HepG2 (cell line): ENCODE measurements around the gene DHRS4L2. TPM values are rescaled to one million over a fixed set of nuclear protein-coding genes. Genes with fewer than 3 reads are reported as not detected.

Source experiments
- ATF6 ChIP-seq: sonication (generic); formaldehyde crosslinking; conservative IDR thresholded peaks from 2 replicates; pipeline ENCODE4 v1.4.0; 2020; ENCODE audit warnings: missing genetic modification reagents
- CCDC6 ChIP-seq: sonication (generic); formaldehyde crosslinking; IDR thresholded peaks from 2 replicates; pipeline ENCODE4 v1.8.1; 2022; ENCODE audit warnings: mild to moderate bottlenecking, missing genetic modification reagents, moderate library complexity
- ETV6 ChIP-seq: sonication (generic); formaldehyde crosslinking; conservative IDR thresholded peaks from 2 replicates; pipeline ENCODE4 v1.4.0; 2020; ENCODE audit warnings: missing genetic modification reagents
- GPBP1L1 ChIP-seq: sonication (generic); formaldehyde crosslinking; IDR thresholded peaks from 2 replicates; pipeline ENCODE4 v1.5.0; 2020; ENCODE audit warnings: mild to moderate bottlenecking, missing genetic modification reagents
- HES4 ChIP-seq: sonication (generic); formaldehyde crosslinking; IDR thresholded peaks from 2 replicates; pipeline ENCODE4 v1.9.0; 2021; ENCODE audit warnings: mild to moderate bottlenecking, missing genetic modification reagents, borderline replicate concordance
- HMGA1 ChIP-seq: sonication (generic); formaldehyde crosslinking; conservative IDR thresholded peaks from 2 replicates; pipeline ENCODE4 v1.4.0; 2020; ENCODE audit warnings: missing genetic modification reagents
- HNRNPUL1 ChIP-seq: fragments of 200-400 bp; formaldehyde crosslinking; IDR thresholded peaks from 2 replicates; pipeline ENCODE4 v1.6.1; 2017; ENCODE audit warnings: low read depth, mild to moderate bottlenecking, low read length, moderate library complexity
- KMT2A ChIP-seq: sonication (generic); formaldehyde crosslinking; IDR thresholded peaks from 2 replicates; pipeline ENCODE4 v1.4.0; 2020; ENCODE audit warnings: missing genetic modification reagents
- STAT6 ChIP-seq: sonication (generic); formaldehyde crosslinking; IDR thresholded peaks from 2 replicates; pipeline ENCODE4 v1.4.0; 2020; ENCODE audit warnings: missing genetic modification reagents, mild to moderate bottlenecking, borderline replicate concordance
- TCF7L2 ChIP-seq: IDR thresholded peaks from 2 replicates; pipeline ENCODE4 v1.6.1; 2011; ENCODE audit warnings: mild to moderate bottlenecking, low read depth, low read length, moderate library complexity
- TEAD3 ChIP-seq: optimal IDR thresholded peaks from 2 replicates; pipeline ENCODE3; 2016; ENCODE audit warnings: borderline replicate concordance
- ZNF296 ChIP-seq: sonication (generic); formaldehyde crosslinking; conservative IDR thresholded peaks from 2 replicates; pipeline ENCODE4 v1.5.0; 2020; ENCODE audit warnings: mild to moderate bottlenecking, missing genetic modification reagents
- ZNF577 ChIP-seq: sonication (generic); formaldehyde crosslinking; IDR thresholded peaks from 2 replicates; pipeline ENCODE4 v1.4.0; 2020; ENCODE audit warnings: mild to moderate bottlenecking, low read depth, missing genetic modification reagents, borderline replicate concordance
- ZNF616 ChIP-seq: sonication (generic); formaldehyde crosslinking; IDR thresholded peaks from 2 replicates; pipeline ENCODE4 v1.5.0; 2020; ENCODE audit warnings: low read depth, mild to moderate bottlenecking, missing genetic modification reagents
- ZNF747 ChIP-seq: sonication (generic); formaldehyde crosslinking; IDR thresholded peaks from 2 replicates; pipeline ENCODE4 v1.8.1; 2023; ENCODE audit warnings: missing genetic modification reagents, mild to moderate bottlenecking, borderline replicate concordance
- ZNF761 ChIP-seq: sonication (generic); formaldehyde crosslinking; conservative IDR thresholded peaks from 2 replicates; pipeline ENCODE4 v1.4.0; 2020; ENCODE audit warnings: mild to moderate bottlenecking, missing genetic modification reagents
- polyA plus RNA-seq, 8 experiments: library from polyadenylated mRNA; depleted of rRNA in 3 of 8; stranded (reverse) in 7 of 8; unstranded in 1 of 8; fragments of >200 nt; fragmentation: Illumina TruSeq in 4 of 8; extraction: Trizol in 4 of 8; gene quantifications; 2 replicates each; pipeline versions ENCODE4 v1.2.1 to v1.2.3, GENCODE V29; 2011 to 2016; ENCODE audit warnings: low read depth in 4 of 8, missing spikeins in 1 of 8, mixed read lengths in 1 of 8; ENCODE audit not compliant: insufficient read depth in 1 of 8
- total RNA-seq, 5 experiments: library from RNA; depleted of rRNA; stranded (reverse); fragments of >200 nt; fragmentation: Illumina TruSeq; extraction: Trizol; gene quantifications; 2 replicates each; pipeline ENCODE4 v1.2.3, GENCODE V29; 2016; ENCODE audit warnings: low read depth in 1 of 5
- TF ChIP-seq, protein P1 (sequence below): sonication (generic); formaldehyde crosslinking; IDR thresholded peaks from 2 replicates; pipeline ENCODE4 v1.4.0; 2020; ENCODE audit warnings: missing genetic modification reagents; ENCODE audit errors: not compliant biosample characterization
- TF ChIP-seq, protein P2 (sequence below): sonication (generic); formaldehyde crosslinking; IDR thresholded peaks from 2 replicates; pipeline ENCODE4 v1.8.1; 2023; ENCODE audit warnings: missing genetic modification reagents, mild to moderate bottlenecking, borderline replicate concordance
- TF ChIP-seq, protein P3 (sequence below): sonication (generic); formaldehyde crosslinking; IDR thresholded peaks from 2 replicates; pipeline ENCODE4 v1.4.0; 2020; ENCODE audit warnings: mild to moderate bottlenecking, missing genetic modification reagents, borderline replicate concordance

DHRS4L2 gene
- total and polyA plus RNA-seq, 2 of the 13 experiments (the other 11 are each of a cell fraction or from before 2014, with no cell fraction given): 24.7 to 38.2 TPM

GRCh38 chr14:24013654-24014514 is 25.2 kb downstream of the DHRS4L2 start (continued):
- TF ChIP-seq STAT6 (CRISPR knock-in tag) (peak; percentile 53; the same call in 1 of the 2 replicates), HMGA1 (no peak), CCDC6 (no peak), ZNF296 (CRISPR knock-in tag) (no peak), ZNF616 (no peak), ZNF747 (CRISPR knock-in tag) (no peak), HES4 (CRISPR knock-in tag) (no peak), TCF7L2 (no peak), HNRNPUL1 (no peak), KMT2A (CRISPR knock-in tag) (peak; percentile 20; the same call in 1 of the 2 replicates), ZNF577 (CRISPR knock-in tag) (no peak), ETV6 (CRISPR knock-in tag) (no peak; the same call in 1 of the 2 replicates), ZNF761 (CRISPR knock-in tag) (0 out of 2 replicates have a peak, but pooled peaks have one; percentile 79), GPBP1L1 (CRISPR knock-in tag) (no peak), ATF6 (no peak), TEAD3 (CRISPR knock-in tag) (peak; percentile 89)
- TF ChIP-seq, protein P1, sequence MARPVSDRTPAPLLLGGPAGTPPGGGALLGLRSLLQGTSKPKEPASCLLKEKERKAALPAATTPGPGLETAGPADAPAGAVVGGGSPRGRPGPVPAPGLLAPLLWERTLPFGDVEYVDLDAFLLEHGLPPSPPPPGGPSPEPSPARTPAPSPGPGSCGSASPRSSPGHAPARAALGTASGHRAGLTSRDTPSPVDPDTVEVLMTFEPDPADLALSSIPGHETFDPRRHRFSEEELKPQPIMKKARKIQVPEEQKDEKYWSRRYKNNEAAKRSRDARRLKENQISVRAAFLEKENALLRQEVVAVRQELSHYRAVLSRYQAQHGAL (CRISPR knock-in tag): no peak
- TF ChIP-seq, protein P2, sequence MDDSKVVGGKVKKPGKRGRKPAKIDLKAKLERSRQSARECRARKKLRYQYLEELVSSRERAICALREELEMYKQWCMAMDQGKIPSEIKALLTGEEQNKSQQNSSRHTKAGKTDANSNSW (CRISPR knock-in tag): no peak
- TF ChIP-seq, protein P3, sequence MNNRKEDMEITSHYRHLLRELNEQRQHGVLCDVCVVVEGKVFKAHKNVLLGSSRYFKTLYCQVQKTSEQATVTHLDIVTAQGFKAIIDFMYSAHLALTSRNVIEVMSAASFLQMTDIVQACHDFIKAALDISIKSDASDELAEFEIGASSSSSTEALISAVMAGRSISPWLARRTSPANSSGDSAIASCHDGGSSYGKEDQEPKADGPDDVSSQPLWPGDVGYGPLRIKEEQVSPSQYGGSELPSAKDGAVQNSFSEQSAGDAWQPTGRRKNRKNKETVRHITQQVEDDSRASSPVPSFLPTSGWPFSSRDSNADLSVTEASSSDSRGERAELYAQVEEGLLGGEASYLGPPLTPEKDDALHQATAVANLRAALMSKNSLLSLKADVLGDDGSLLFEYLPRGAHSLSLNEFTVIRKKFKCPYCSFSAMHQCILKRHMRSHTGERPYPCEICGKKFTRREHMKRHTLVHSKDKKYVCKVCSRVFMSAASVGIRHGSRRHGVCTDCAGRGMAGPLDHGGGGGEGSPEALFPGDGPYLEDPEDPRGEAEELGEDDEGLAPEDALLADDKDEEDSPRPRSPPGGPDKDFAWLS (CRISPR knock-in tag): no peak
